Measurements from ENCODE around the gene AGO4.
"Not testable (repeated sequence)": the region's sequence is repeated elsewhere in the genome, so short reads cannot be mapped to it uniquely, and the experiment has no call there.

Gene AGO4

DNA sequence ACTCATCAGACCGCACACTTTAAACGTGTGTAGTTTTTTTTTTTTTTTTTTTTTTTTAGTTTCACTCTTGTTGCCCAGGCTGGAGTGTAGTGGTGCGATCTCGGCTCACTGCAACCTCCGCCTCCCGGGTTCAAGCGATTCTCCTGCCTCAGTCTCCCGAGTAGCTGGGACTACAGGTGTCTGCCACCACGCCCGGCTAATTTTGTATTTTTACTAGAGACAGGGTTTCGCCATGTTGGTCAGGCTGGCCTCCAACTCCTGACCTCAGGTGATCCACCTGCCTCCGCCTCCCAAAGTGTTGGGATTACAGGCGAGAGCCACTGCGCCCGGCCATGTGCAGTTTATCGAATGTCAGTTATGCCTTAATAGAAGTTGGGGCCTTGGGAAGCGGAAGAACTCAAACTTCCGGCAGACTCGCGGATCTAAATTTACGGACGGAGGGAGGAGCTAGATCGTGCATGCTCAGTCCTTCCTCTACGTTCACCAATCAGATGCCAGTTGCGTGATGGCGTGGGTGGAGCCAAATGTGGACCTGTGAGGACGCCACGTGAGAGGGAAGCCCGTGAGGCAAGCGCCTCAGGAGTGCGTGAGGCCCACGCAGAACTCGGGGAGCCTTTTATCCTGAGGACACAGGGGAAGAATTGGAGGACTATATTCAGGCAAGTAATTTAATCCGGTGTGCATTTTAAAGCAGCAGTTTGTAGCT, 61.6 kb downstream of the AGO4 start:
- not testable (repeated sequence) for DNase-seq

GRCh38 chr1:35870651-35871309, 63.0 kb downstream of the AGO4 start:
- no peak for DNase-seq

- no peak for DNase-seq
These were observed 65.5 kb downstream of the AGO4 start for GRCh38 chr1:35873243-35873750.

DNA sequence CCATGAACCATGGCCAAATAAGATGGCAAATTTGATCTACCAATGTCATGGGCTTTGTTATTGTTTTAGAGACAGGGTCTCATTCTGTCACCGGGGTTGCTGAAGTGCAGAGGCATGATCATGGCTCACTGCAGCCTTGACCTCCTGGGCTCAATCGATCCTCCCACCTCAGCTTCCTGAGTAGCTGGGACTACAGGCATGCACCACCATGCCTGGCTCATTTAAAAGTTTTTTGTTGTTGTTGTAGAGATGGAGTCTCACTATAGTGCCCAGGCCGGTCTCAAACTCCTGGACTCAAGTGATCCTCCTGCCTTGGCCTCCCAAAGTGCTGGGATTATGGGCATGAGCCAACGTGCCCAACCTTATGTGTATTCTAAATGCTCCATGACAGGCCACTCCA, 66.3 kb downstream of the AGO4 start:
- DNase-seq, result not testable (repeated sequence)

GRCh38 chr1:35876988-35877387, 69.2 kb downstream of the AGO4 start:
- no peak for DNase-seq

DNA sequence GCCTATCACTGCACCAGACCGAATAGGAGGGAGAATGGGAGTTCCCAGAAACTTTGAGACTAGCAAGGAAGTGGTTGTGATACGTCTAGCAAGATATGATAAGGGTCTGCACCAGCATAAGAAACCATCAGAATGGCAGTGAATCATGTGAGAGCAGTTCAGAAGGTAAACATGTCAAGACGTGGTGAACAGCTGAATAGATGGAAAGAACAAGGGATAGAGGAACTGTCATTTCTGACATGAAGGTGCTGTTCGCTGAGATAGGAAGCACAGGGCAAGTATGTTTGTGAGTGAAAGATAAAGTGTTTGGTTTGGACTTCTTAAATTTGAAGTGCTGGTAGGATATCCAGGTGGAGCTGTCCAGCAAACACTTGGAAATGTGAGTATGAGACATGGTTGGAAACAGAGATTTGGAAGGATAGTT, 74.0 kb downstream of the AGO4 start:
- DNase-seq, result no peak

- DNase-seq, result no peak
These were observed 74.7 kb downstream of the AGO4 start for GRCh38 chr1:35882586-35882944.

- DNase-seq, result peak; percentile 82 to 86
These were observed 75.3 kb downstream of the AGO4 start, which contains the start of gene AGO1 for GRCh38 chr1:35882945-35883634. AGO1 (plus strand) TSS chr1:35883209; CDS start chr1:35883422, 213 bp downstream.

GRCh38 chr1:35883635-35884101, 75.9 kb downstream of the AGO4 start:
- DNase-seq, result no peak

DNA sequence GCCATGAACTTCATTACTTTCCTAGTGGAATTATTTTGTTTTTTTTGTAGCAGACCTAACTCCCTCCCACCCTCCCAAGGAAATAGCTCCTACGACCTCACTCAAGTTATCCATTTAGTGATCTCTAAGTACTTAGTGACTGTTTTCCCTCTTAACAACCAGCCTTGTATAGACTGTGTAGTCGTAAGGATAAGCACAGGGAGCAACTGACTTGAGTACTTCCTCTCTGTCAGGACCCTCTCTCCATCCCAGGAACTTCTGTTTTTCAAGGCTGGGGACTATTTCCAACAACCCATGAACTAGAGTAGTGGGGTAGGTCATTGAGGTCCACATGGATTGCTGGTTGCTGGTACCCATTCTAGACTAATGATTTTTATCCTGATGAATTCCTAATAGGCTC, 77.1 kb downstream of the AGO4 start:
- no peak for DNase-seq

DNA sequence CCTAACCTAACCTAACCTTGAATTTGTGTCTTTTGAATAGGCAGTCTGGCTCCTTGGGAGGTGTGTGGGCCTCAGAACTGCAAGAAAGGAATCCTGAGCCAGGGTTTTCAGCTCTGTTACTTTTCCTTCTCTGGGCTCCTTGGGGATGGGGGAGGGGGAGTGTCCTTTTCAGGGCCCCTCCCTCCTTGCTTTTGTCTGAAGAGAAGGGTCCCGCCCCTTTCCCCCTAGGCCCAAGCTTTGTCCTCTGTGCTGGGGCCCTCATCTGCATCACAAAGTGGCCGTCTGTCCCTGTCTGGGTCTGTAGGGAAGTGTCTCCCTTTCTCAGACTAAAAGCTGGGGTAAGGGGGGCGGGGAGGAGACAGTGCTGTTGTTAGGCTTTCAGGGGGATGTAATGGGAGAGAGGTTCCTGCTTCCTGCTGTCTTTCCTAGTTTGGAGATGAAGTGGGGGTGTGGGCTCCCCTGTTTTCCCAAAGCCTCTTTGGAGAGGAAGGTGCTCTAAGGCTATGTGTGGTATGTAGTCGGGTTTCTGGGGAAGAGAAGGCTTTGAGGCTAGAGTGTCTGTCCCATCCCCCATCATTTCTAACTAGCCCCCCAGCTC, 78.2 kb downstream of the AGO4 start:
- no peak for DNase-seq

DNA sequence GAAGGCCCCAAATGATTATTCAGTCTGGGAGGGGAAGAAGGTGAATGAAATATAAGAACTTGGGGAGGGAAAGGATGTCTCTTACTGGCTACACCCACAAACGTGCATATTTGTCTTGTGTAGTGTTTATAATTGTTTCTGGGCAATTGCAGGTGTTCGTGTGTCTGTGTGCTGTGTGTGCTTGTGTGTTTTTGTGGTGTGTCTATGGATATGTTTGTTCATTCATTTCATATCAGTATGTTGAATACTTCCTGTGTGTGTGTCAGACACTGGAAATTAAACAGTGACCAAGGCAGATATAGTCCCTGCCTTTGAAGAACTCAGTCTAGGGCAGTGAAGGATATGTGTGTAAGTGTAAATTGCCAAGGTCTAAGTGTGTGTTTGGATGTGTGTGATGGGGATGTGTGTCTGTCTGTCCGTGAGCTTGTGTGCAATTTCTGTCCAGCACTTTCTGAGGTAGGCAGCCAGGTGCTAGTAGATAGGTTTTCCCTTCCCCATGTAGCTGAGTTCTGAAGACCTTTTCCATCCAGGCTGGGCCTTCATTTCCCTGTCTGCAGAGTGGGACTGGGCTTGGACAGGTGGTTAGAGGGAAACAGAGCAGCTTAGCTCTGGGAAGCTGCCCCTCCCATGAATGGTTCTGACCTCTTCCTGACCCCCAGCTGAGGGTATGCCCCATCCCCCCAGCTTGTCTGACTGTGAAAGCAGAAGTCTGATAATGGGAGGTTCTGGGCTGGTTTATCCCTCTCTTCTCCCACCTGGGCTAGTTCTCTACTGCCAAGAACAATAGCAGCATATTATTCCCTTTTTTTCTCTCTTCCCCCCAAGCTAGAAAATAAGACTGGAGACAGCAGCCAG, 79.0 kb downstream of the AGO4 start:
- DNase-seq, result peak; percentile 10 to 16

DNA sequence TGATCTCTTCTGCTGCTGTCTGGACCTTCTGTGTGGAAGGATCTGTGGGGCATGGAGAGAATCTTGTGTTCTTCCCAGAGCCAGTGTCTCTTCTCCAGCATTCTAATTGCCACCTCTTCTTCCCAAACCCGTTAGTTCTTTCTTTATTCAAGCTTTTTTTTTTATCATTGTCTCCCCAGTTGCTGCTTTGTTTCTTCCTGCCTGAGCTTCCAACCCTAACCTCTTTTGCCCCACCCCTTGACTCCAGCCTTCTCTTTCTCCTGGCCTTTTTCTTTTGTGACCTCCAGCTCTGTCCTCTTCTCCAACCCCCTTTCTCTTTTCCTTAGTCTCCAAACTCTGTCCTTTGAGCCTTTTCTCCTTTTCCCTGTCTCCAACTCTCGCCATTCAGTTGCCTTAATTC, 79.7 kb downstream of the AGO4 start:
- no peak for DNase-seq

DNA sequence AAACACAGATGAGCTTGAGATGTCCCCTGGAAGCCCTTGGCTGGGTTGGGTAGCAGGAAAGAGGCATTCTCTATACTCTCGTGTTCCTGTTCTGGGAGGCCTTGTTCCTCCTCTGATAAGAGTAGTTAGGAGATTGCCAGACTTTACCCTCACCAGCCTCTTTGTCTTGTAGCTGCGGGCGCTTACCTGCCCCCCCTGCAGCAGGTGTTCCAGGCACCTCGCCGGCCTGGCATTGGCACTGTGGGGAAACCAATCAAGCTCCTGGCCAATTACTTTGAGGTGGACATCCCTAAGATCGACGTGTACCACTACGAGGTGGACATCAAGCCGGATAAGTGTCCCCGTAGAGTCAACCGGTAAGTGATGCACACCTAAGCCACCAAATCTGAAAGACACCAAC, 80.4 kb downstream of the AGO4 start:
- DNase-seq, result no peak

GRCh38 chr1:35888981-35889380, 81.2 kb downstream of the AGO4 start:
- not testable (repeated sequence) for DNase-seq

- no peak for DNase-seq
These were observed 85.4 kb downstream of the AGO4 start for GRCh38 chr1:35893051-35893879.

- peak; percentile 48 to 54 for DNase-seq
These were observed 86.4 kb downstream of the AGO4 start for GRCh38 chr1:35894183-35894582.

GRCh38 chr1:35894656-35895055, 86.8 kb downstream of the AGO4 start:
- no peak for DNase-seq

- no peak for DNase-seq
These were observed 92.1 kb downstream of the AGO4 start for GRCh38 chr1:35899941-35900340.

- DNase-seq, result no peak
These were observed 93.4 kb downstream of the AGO4 start for GRCh38 chr1:35901235-35901634.

- DNase-seq, result no peak
These were observed 94.9 kb downstream of the AGO4 start for GRCh38 chr1:35902671-35903070.
